ENCODE measurements around the gene NELL1.

Gene NELL1

DNA sequence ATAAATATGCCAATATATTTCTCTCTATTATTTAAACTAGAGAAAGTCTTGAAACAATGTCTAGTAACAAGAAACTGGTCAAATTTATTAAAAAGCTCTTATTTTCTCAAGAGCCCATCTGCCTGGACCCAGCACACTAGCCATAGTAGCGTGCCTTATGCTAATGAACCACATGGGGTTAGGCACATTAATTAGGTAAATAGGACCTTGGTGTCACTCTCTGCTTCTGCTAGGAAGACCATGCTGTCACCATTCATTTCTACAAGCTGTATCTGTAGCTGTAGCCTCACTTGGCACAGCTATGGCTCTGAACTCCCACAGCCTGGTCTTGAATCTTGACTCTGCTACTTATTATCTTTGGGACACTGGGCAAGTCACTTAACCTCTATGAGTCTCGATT lies 390.5 kb downstream of the NELL1 start:
- Mint-ChIP-seq H3K9me3 (peaks cover 16% of the 10 kb centered on the region), H3K27ac (no peak overlapping the region), H3K4me3 (no peak overlapping the region), H3K36me3 (ENCODE audit: low read depth) (no peaks in the 10 kb centered on the region), H3K27me3 (ENCODE audit: low read depth, poor library complexity) (no peaks in the 10 kb centered on the region), H3K4me1 (no peaks in the 10 kb centered on the region)
- TF ChIP-seq, protein P1, sequence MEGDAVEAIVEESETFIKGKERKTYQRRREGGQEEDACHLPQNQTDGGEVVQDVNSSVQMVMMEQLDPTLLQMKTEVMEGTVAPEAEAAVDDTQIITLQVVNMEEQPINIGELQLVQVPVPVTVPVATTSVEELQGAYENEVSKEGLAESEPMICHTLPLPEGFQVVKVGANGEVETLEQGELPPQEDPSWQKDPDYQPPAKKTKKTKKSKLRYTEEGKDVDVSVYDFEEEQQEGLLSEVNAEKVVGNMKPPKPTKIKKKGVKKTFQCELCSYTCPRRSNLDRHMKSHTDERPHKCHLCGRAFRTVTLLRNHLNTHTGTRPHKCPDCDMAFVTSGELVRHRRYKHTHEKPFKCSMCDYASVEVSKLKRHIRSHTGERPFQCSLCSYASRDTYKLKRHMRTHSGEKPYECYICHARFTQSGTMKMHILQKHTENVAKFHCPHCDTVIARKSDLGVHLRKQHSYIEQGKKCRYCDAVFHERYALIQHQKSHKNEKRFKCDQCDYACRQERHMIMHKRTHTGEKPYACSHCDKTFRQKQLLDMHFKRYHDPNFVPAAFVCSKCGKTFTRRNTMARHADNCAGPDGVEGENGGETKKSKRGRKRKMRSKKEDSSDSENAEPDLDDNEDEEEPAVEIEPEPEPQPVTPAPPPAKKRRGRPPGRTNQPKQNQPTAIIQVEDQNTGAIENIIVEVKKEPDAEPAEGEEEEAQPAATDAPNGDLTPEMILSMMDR (IDR thresholded peaks at IDR 0.05), result no peak
- DNase-seq, result no peak

DNA sequence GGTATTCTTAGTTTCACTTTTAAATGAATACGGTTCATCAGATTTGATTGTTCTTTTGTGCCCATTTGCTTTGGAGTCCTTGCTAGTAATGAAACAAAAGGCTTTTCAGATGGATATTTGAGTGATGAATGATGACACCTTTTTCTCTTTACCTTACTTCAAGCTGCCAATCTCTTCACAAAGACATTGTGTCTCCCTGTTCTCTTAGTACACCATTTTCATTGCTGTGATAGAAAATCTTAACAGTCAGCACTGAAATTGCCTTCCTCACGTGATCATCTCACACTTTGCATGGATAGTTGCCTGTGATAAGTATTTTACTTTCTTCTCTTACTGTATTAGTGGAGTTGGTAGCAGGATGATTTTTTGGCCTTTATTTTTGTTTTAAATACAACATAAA lies 396.6 kb downstream of the NELL1 start:
- no peak overlapping the region for H3K4me3 Mint-ChIP-seq
- H3K36me3 Mint-ChIP-seq (ENCODE audit: low read depth), result no peaks in the 10 kb centered on the region
- no peak overlapping the region for H3K27ac Mint-ChIP-seq
- H3K9me3 Mint-ChIP-seq, result peaks cover 16% of the 10 kb centered on the region
- H3K27me3 Mint-ChIP-seq (ENCODE audit: low read depth, poor library complexity), result no peaks in the 10 kb centered on the region
- TF ChIP-seq, protein P1 (IDR thresholded peaks at IDR 0.05), result no peak
- no peaks in the 10 kb centered on the region for H3K4me1 Mint-ChIP-seq
- no peak for DNase-seq

DNA sequence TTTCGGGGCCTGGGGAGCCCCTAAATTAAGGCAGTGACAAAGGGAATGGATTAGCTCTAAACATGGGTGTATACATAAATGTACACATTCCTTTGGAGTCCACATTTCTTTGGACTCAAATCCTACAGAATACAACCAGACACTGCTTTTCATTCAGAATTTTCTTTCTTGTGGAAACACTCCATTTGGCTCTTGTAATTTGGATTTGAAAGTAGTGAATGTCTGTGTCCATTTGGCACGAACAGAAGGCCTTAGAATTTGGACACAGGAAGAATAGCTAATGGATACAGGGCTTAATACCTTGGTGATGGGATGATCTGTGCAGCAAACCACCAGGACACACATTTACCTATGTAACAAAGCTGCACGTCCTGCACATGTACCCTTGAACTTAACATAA lies 399.5 kb downstream of the NELL1 start:
- Mint-ChIP-seq H3K9me3 (peaks cover 2% of the 10 kb centered on the region), H3K36me3 (ENCODE audit: low read depth) (no peaks in the 10 kb centered on the region)

DNA sequence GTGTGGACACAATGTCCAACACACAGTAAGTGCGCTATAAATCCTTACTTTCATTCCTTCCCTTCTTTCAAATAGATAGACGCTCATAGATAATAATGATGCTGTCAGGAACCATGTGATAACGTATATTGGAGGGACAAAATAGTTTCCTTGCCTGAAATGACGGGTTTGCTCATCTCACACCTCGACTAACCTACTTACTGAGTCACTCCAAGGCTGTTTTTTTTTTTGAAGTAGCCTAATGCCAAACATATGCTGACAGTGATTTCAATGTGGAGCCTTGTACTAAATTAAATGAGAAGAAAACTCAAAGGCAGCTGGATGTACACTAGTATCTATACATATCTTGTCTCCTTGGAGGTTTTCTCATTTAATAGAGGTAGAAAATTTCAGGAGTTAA lies 400.5 kb downstream of the NELL1 start:
- no peak overlapping the region for H3K4me3 Mint-ChIP-seq
- H3K27me3 Mint-ChIP-seq (ENCODE audit: low read depth, poor library complexity), result no peaks in the 10 kb centered on the region
- H3K4me1 Mint-ChIP-seq, result no peaks in the 10 kb centered on the region
- H3K36me3 Mint-ChIP-seq (ENCODE audit: low read depth), result no peaks in the 10 kb centered on the region
- TF ChIP-seq, protein P1 (IDR thresholded peaks at IDR 0.05), result no peak
- DNase-seq, result no peak
- H3K9me3 Mint-ChIP-seq, result no peaks in the 10 kb centered on the region
- H3K27ac Mint-ChIP-seq, result no peak overlapping the region

More for the DNA sequence above, 399.5 kb downstream of the NELL1 start:
- Mint-ChIP-seq H3K27me3 (ENCODE audit: low read depth, poor library complexity) (no peaks in the 10 kb centered on the region), H3K4me3 (no peak overlapping the region), H3K27ac (no peak overlapping the region), H3K4me1 (no peaks in the 10 kb centered on the region)
- DNase-seq, result no peak
- TF ChIP-seq, protein P1 (IDR thresholded peaks at IDR 0.05), result no peak

DNA sequence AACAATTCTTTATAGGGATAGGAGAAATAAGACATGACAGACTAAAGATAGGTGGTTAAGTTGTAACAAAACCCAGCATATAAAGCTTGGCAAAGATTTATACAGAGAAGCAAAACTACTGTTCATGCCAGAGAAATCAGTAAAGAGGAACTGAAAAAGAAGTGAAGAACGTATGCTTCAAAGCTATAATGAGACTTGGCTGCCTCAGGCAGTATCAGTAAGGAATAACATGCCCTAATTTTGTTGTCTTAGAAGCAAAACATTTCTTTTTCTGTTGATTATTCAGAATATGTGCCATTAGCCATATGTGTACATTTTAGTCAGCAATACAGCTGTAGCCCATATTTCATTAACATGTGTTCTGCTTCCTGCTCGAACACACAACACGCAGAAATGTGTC lies 403.2 kb downstream of the NELL1 start:
- H3K27me3 Mint-ChIP-seq (ENCODE audit: low read depth, poor library complexity), result no peaks in the 10 kb centered on the region
- no peak for DNase-seq
- H3K36me3 Mint-ChIP-seq (ENCODE audit: low read depth), result no peaks in the 10 kb centered on the region
- H3K4me1 Mint-ChIP-seq, result no peaks in the 10 kb centered on the region
- no peak overlapping the region for H3K27ac Mint-ChIP-seq
- H3K4me3 Mint-ChIP-seq, result no peak overlapping the region
- TF ChIP-seq, protein P1 (IDR thresholded peaks at IDR 0.05), result no peak
- H3K9me3 Mint-ChIP-seq, result no peaks in the 10 kb centered on the region

DNA sequence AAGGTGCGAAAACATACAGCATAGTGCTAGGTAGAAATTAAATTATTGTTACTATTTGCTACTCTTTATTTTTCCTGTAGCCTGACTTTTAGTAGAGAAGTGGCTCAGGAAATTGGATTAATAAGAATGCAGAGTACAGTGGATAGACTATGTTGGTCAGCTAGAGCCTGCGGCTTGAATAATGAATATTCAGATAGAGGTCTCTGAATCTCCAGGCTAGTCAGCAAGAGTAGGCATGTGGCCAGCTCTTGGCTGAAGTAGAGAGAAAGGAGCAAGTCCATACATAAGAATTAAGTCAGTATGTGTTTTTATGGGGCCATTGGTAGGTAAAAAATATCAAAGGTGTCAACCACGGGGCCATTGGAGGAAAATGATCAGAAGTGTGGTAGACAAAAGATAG lies 413.5 kb downstream of the NELL1 start:
- DNase-seq, result no peak
- TF ChIP-seq, protein P1 (IDR thresholded peaks at IDR 0.05), result no peak
- Mint-ChIP-seq H3K36me3 (ENCODE audit: low read depth) (no peaks in the 10 kb centered on the region), H3K9me3 (no peaks in the 10 kb centered on the region), H3K27ac (no peak overlapping the region), H3K27me3 (ENCODE audit: low read depth, poor library complexity) (no peaks in the 10 kb centered on the region), H3K4me3 (no peak overlapping the region), H3K4me1 (no peaks in the 10 kb centered on the region)
